Measurements from ENCODE around the gene TMPRSS6. TPM values are rescaled to one million over a fixed set of nuclear protein-coding genes. Genes with fewer than 3 reads are reported as not detected.

Gene TMPRSS6
- total RNA-seq, 4 donors from 2014 or later = 0.16 to 4.9 (median 0.41) TPM; not detected in 1

DNA sequence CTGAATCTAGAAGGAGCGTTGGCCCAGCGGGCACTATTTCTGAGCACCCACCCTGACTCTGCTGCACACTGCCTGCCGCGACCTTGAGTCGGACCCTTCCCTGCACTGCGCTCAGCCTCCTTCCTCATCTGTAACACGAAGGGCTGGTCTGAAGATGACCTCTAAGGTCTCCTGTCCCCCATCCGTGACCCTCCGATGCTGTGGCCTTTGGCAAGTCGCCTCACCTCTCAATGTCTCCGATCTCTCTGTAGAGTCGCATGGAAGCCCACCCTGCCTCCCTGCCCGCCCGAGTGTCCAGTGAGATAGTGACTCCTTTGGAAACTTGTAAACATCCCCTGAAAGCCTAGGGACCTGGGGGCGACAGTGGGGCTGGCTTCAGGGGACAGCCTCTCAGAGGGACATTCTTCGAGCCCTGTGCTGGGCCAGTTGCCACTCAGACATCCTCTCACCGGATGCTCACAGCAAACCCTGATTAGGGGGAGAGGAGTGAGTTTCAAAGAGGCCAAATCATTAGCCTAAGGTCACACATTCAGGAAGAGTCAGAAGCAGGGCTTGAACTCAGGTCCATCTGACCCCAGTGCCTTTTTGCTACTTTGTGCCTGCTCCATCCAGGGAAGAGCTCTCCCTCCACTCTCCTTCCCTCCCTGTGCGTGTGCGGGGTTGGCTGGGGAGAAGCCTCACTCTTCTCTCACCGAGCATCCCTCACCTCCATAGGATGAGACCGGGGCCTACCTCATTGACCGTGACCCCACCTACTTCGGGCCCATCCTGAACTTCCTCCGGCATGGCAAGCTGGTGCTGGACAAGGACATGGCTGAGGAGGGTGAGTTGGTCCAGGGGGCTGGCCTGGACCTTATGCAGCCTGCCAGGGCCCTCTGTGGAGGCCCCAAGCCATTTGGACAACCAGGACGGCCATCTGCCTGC is 56.9 kb downstream of the TMPRSS6 start:
- TF ChIP-seq POLR2A (IDR thresholded peaks at IDR 0.05) (no peak), POLR2AphosphoS5 (IDR thresholded peaks at IDR 0.05) (no peak), EP300 (IDR thresholded peaks at IDR 0.05; ENCODE audit: low read depth) (no peak)
- TF ChIP-seq, protein P1, sequence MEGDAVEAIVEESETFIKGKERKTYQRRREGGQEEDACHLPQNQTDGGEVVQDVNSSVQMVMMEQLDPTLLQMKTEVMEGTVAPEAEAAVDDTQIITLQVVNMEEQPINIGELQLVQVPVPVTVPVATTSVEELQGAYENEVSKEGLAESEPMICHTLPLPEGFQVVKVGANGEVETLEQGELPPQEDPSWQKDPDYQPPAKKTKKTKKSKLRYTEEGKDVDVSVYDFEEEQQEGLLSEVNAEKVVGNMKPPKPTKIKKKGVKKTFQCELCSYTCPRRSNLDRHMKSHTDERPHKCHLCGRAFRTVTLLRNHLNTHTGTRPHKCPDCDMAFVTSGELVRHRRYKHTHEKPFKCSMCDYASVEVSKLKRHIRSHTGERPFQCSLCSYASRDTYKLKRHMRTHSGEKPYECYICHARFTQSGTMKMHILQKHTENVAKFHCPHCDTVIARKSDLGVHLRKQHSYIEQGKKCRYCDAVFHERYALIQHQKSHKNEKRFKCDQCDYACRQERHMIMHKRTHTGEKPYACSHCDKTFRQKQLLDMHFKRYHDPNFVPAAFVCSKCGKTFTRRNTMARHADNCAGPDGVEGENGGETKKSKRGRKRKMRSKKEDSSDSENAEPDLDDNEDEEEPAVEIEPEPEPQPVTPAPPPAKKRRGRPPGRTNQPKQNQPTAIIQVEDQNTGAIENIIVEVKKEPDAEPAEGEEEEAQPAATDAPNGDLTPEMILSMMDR (IDR thresholded peaks at IDR 0.05) = no peak
- WGBS, 2 donors (ENCODE audit: low coverage in 1 of 2) = 88 to 90% methylated on average over 4 to 25 of the region's 25 CpGs
- peak overlapping the region in 3 of 4 donors; percentile 29 to 82 (median 64) for H3K27ac ChIP-seq
- no peaks in the 10 kb centered on the region for H3K36me3 ChIP-seq
- H3K4me3 ChIP-seq = peak overlapping the region; percentile 56 to 81 (median 78)
- no peaks in the 10 kb centered on the region for H3K27me3 ChIP-seq
- in situ Hi-C loops (cut with MboI; ENCODE audit: low pct_ligation_motif_present in 1 of 4, low pct_unique_long_range_greater_than_20kb in 1 of 4, low sequenced_read_pairs in 3 of 4) = no loop called here
- H3K4me1 ChIP-seq = peaks cover 13 to 45% (median 39%) of the 10 kb centered on the region in 4 donors
- DNase-seq = no peak
- intact Hi-C loops (cut with DNase I; ENCODE audit: low total_unique reads) = no loop called here
- no peaks in the 10 kb centered on the region for H3K9me3 ChIP-seq

DNA sequence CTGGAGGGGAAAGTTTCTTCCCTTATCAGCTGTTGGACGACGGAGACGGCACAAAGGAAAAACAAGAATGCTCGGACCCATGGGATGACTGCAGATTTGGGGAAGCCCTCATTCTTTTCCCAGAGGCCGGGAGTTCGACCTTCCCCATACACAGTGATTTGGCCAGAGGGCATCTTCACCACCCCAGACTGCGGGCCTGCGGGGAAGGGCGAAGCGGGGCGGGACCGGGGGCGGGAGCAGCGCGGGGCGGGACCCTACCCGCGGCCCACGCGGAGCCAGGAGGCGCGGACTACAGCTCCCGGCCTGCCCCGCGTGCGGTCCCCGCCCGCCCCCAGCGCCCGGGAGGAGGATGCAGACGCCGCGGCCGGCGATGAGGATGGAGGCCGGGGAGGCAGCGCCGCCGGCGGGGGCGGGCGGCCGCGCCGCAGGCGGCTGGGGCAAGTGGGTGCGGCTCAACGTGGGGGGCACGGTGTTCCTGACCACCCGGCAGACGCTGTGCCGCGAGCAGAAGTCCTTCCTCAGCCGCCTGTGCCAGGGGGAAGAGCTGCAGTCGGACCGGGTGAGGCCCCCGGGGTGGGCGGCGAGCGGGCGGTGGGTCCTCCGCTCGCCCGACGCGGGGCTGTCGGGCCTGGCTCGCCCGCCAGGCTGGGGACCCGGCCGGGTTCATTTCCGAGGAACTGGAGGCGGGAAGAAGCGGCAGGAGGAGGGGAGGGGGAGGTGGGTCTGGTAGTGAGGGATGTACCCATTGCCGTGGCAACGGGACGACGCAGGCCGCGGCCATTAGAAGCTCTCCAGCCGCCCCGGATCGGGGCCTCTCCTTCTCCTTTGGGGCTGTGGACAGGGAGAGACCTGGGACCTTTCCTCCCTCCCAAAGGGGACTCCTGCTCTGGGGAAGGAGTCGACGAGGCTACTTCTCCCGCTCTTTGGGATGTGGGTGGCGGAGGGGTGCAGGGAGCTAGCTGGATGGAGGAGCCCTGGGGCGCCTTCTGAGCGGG is 57.8 kb downstream of the TMPRSS6 start, which contains the start of gene KCTD17:
KCTD17 (plus strand) TSS at position 352 of the 995 bp plus-strand sequence; CDS start at position 371, 19 bp downstream.
- intact Hi-C loops (cut with DNase I; ENCODE audit: low total_unique reads) = no loop called here

DNA sequence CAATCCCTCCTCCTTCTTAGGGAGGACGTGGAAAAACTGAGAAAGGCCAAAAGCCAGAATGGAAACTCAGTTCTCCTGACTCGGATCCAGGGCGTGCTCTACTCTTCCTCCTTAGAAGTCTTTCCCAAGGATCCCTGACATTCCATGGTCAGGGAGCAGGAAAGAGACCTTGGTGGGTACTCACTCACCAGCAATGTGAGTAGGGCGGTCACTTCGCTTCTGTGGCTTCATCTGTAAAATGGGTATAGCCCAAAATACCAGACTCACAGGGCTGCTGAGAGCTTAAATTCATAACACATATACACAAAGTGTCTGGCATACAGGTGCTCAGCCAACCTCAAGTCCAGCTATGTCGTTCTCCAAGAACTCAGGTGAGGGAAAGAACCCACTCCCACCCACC is 58.6 kb downstream of the TMPRSS6 start:
- peak overlapping the region; percentile 82 to 86 (median 84) for H3K27ac ChIP-seq
- TF ChIP-seq, protein P1 (IDR thresholded peaks at IDR 0.05) = no peak
- TF ChIP-seq POLR2AphosphoS5 (IDR thresholded peaks at IDR 0.05) (no peak), EP300 (IDR thresholded peaks at IDR 0.05; ENCODE audit: low read depth) (no peak), POLR2A (IDR thresholded peaks at IDR 0.05) (no peak)
- peaks cover 13 to 45% (median 39%) of the 10 kb centered on the region in 4 donors for H3K4me1 ChIP-seq
- WGBS, 2 donors (ENCODE audit: low coverage in 1 of 2) = 74% methylated on average over 6 of the region's 6 CpGs; no CpG with 5 or more reads in 1 of the 2 donors
- peak overlapping the region in 1 of 4 donors; percentile 81 for H3K4me3 ChIP-seq
- H3K36me3 ChIP-seq = no peaks in the 10 kb centered on the region
- no peaks in the 10 kb centered on the region for H3K9me3 ChIP-seq
- in situ Hi-C loops (cut with MboI; ENCODE audit: low pct_ligation_motif_present in 1 of 4, low pct_unique_long_range_greater_than_20kb in 1 of 4, low sequenced_read_pairs in 3 of 4) = no loop called here
- no peaks in the 10 kb centered on the region for H3K27me3 ChIP-seq
- DNase-seq = no peak
- intact Hi-C loops (cut with DNase I; ENCODE audit: low total_unique reads) = no loop called here

More for the DNA sequence above, 57.8 kb downstream of the TMPRSS6 start, which contains the start of gene KCTD17:
- Histone ChIP-seq H3K4me3 (peak within 1 kb of the TSS; percentile 56 to 81 (median 78)), H3K9me3 (no peaks in the 10 kb centered on the region), H3K4me1 (peaks cover 13 to 45% (median 39%) of the 10 kb centered on the region in 4 donors), H3K27me3 (no peaks in the 10 kb centered on the region), H3K36me3 (no peaks in the 10 kb centered on the region), H3K27ac (peak within 1 kb of the TSS; percentile 82 to 86 (median 84))
- in situ Hi-C loops (cut with MboI; ENCODE audit: low pct_ligation_motif_present in 1 of 4, low pct_unique_long_range_greater_than_20kb in 1 of 4, low sequenced_read_pairs in 3 of 4) = no loop called here
- TF ChIP-seq POLR2A (IDR thresholded peaks at IDR 0.05) = no peak
- TF ChIP-seq POLR2AphosphoS5 (IDR thresholded peaks at IDR 0.05) = peak; percentile 26 to 69 (median 27)
- DNase-seq = peak; percentile 86
- WGBS, 2 donors (ENCODE audit: low coverage in 1 of 2) = 9% methylated on average over 53 of the region's 89 CpGs; no CpG with 5 or more reads in 1 of the 2 donors

DNA sequence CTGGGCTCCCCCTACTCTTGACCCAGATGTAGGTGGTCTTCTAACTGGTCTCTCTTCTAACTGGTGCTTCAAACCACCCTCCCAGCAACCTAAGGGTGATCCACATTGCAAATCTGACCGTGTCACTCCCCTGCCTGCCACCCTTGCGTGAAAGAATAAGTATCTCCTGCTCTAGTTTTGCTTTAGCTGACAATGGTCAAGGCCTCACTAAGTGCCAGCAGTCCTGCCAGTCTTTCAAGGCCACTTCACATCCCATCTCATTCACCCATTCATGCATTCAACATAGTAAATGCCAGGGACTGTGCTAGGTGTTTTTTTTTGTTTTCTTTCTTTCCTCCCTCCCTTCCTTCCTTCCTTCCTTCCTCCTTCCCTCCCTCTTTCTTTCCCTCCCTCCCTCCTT is 60.3 kb downstream of the TMPRSS6 start:
- no peak overlapping the region for H3K4me3 ChIP-seq
- WGBS, 2 donors (ENCODE audit: low coverage in 1 of 2) = 76 to 78% methylated on average over 2 of the region's 2 CpGs
- in situ Hi-C loops (cut with MboI; ENCODE audit: low pct_ligation_motif_present in 1 of 4, low pct_unique_long_range_greater_than_20kb in 1 of 4, low sequenced_read_pairs in 3 of 4) (no loop called here), intact Hi-C loops (cut with DNase I; ENCODE audit: low total_unique reads) (no loop called here)
- TF ChIP-seq POLR2A (IDR thresholded peaks at IDR 0.05) = no peak
- no peak for TF ChIP-seq POLR2AphosphoS5 (IDR thresholded peaks at IDR 0.05)
- peaks cover 13 to 49% (median 46%) of the 10 kb centered on the region in 4 donors for H3K4me1 ChIP-seq
- H3K27me3 ChIP-seq = no peaks in the 10 kb centered on the region
- H3K36me3 ChIP-seq = no peaks in the 10 kb centered on the region
- no peaks in the 10 kb centered on the region for H3K9me3 ChIP-seq
- no peak for DNase-seq
- H3K27ac ChIP-seq = no peak overlapping the region

Measured in transverse colon (tissue), 4 donors.